GM06990 (cell line): ENCODE results near the gene ARHGEF17.

ENCODE experiments used
- DNase-seq: peaks from one replicate; pipeline ENCODE4 v3.0.0-alpha.2; 2011; ENCODE audit not compliant: insufficient read length; ENCODE audit errors: extremely low read depth
- H3K27me3 ChIP-seq: replicated peaks from 2 replicates; pipeline ENCODE4 v1.6.0; 2011; ENCODE audit warnings: low read length; ENCODE audit not compliant: control insufficient read depth, insufficient read depth
- H3K36me3 ChIP-seq: 2 replicates; pipeline ENCODE4 v1.5.1; 2011; ENCODE audit warnings: low read length; ENCODE audit not compliant: control insufficient read depth, insufficient read depth
- H3K4me3 ChIP-seq: replicated peaks from 2 replicates; pipeline ENCODE4 v1.5.1; 2011; ENCODE audit warnings: low read depth, mild to moderate bottlenecking, control low read depth, low read length
- TF ChIP-seq, protein P1 (sequence below): IDR thresholded peaks from 2 replicates; pipeline ENCODE4 v1.5.1; 2011; ENCODE audit warnings: low read length, control low read depth, mild to moderate bottlenecking, inconsistent platforms; ENCODE audit not compliant: insufficient read depth, poor library complexity, severe bottlenecking

Gene ARHGEF17

DNA sequence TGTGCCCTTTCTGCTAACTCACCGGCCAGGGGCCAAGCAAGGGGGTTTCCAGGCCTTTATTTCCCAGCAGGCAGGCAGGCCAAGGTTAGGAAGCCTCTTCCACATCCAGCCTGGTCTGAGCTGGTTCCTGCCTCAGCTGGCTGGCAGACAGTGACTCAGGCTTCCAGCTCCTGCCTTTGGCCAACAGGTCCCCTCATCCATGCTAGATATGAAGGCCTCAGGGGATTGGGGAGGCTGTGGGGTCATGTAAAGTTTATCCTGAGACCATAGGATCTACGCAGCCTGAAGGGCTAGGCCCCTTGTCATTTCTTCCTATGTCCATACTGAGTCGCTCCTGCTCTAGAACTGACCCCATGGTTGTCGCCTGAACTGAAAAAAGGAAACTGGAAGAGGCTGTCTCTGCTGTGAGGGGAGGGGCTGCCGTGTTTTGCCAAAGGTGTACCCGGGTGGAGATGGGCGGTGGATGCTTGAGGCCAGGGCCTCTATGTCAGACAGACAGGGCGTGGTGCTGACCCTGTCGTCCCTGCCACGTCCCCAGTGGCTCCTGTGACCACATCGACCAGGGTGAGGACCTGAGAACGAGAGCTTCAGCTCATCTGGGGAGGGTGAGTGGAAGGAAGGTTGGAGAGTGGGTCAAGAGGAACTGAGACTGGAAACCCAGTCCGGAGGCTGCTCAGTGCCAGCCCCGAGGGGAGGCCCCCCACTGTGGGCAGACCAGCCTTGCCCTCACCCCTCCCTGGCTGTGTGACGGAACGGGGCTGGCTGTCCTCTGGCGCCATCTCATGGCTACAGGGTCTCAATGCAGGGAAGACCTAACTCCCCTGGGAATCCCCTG is 19.0 kb upstream of the ARHGEF17 start:
- DNase-seq = peak; percentile 78
- TF ChIP-seq, protein P1, sequence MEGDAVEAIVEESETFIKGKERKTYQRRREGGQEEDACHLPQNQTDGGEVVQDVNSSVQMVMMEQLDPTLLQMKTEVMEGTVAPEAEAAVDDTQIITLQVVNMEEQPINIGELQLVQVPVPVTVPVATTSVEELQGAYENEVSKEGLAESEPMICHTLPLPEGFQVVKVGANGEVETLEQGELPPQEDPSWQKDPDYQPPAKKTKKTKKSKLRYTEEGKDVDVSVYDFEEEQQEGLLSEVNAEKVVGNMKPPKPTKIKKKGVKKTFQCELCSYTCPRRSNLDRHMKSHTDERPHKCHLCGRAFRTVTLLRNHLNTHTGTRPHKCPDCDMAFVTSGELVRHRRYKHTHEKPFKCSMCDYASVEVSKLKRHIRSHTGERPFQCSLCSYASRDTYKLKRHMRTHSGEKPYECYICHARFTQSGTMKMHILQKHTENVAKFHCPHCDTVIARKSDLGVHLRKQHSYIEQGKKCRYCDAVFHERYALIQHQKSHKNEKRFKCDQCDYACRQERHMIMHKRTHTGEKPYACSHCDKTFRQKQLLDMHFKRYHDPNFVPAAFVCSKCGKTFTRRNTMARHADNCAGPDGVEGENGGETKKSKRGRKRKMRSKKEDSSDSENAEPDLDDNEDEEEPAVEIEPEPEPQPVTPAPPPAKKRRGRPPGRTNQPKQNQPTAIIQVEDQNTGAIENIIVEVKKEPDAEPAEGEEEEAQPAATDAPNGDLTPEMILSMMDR = peak; percentile 93
- no peaks in the 10 kb centered on the region; the same call in 1 of the 2 replicates for H3K27me3 ChIP-seq
- H3K36me3 ChIP-seq = no peaks in the 10 kb centered on the region
- H3K4me3 ChIP-seq = no peak overlapping the region; the same call in 1 of the 2 replicates

DNA sequence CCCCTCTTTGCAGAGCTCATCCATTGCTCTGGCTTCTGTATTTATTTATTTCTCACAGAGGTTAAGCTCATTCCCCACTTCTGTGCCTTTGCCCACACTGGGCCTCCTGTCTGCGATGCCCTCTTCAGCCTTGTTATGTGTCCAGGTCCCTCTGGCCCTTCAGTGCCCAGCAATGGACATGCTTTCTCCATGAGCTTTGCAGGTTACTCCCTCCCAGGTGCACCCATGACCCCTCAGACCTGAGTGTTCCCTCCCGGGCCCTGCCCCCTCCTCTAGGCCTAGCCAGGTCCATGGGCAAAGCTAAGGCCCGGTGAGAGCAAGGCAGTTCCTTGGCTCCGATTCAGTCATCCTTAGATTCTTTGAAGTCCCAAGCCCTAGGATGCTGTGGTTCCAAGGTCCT is 17.5 kb upstream of the ARHGEF17 start:
- Histone ChIP-seq H3K36me3 (no peaks in the 10 kb centered on the region), H3K27me3 (no peaks in the 10 kb centered on the region; the same call in 1 of the 2 replicates), H3K4me3 (no peak overlapping the region)
- no peak for DNase-seq
- TF ChIP-seq, protein P1 = no peak

DNA sequence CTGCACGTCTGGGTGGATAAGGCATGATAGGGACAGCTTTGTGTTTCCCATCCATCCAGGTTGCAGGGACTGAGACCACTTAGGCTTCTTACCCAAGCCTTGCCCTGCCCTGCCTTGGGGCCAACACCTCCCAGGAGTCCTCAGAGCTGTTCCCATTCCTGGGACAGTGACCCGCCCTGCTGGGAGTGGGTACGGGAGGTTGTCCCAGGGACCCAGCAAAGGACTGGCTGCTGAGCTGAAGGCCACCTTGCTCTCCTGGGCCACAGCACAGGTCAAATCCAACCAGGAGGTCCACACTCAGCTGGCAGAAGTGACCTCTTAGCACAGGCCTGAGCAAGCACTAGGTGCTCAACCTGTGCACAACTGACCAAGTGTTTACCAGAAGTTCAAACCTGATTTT is 16.9 kb upstream of the ARHGEF17 start:
- TF ChIP-seq, protein P1 = no peak
- no peak for DNase-seq
- no peaks in the 10 kb centered on the region for H3K36me3 ChIP-seq
- no peaks in the 10 kb centered on the region; the same call in 1 of the 2 replicates for H3K27me3 ChIP-seq
- H3K4me3 ChIP-seq = no peak overlapping the region

DNA sequence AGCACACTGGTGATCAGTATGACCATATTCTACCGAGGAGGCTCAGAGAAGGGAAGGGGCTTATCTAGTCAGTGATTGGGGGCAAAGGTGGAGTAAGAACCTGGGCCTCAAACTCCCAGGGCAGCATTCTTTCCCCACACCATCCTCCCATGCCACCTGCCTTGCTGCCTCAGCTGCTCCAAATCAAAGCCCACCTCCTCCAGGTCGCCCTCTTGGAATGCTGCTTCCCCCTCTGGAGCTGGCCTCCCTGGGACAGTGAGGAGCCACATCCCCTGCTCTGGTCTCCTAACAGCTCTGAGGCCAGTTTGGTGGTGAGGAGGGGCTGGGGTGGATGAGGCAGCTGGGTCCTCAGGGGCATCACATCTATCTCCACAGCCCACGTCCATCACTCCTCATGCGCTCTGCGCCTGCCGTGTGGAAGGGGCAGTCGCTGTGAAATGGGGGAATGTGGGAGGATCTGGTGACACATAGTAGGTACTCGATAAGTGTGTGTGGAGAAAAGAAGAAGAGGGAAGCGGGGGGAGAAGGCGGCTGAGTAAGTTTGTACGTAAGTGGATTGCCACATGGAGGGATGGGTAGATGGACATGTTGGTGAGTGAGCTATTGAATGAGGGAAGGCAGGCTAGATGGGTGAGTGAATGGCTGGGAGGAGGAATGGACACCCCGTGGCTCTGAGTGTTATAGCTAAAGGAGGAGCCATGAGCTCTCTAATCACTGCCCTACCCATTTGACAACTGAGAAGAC is 16.1 kb upstream of the ARHGEF17 start:
- H3K36me3 ChIP-seq = no peaks in the 10 kb centered on the region
- TF ChIP-seq, protein P1 = no peak
- no peaks in the 10 kb centered on the region; the same call in 1 of the 2 replicates for H3K27me3 ChIP-seq
- H3K4me3 ChIP-seq = no peak overlapping the region
- DNase-seq = no peak

DNA sequence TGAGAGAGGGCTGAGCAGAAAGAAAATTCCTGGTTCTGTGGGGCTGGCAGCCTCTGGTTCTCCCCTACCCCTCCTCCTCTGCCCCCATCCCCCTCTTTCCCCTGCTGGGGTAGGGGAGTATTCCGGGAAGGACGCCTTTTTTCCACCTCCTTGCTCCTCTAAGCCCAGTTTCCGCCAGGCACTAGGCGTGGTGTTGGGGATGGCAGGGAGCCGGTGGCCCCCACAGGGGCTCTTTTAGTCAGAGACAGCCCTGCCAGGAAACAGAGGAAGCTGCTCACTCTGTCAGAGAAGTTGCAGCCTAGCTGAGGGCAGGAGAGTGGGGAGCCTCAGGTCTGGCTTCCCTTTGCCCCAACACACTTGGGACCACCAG is 15.6 kb upstream of the ARHGEF17 start:
- TF ChIP-seq, protein P1 = no peak
- H3K36me3 ChIP-seq = no peaks in the 10 kb centered on the region
- no peaks in the 10 kb centered on the region; the same call in 1 of the 2 replicates for H3K27me3 ChIP-seq
- H3K4me3 ChIP-seq = no peak overlapping the region
- DNase-seq = no peak
